KMS-11 (cell line): ENCODE results near the gene PTPRN2.

Experiments
- H2AFZ ChIP-seq: fragments of 200-600 bp; sonication (generic); 2 replicates; pipeline ENCODE4 v1.6.1; 2016; ENCODE audit warnings: antibody characterized with exemption, mixed run types, low read depth
- H3K27ac ChIP-seq: fragments of 200-600 bp; sonication (generic); 2 replicates; pipeline ENCODE4 v1.6.1; 2016; ENCODE audit warnings: mild to moderate bottlenecking, mixed run types
- H3K27me3 ChIP-seq: fragments of 200-600 bp; sonication (generic); 2 replicates; pipeline ENCODE4 v1.6.1; 2017; ENCODE audit warnings: mild to moderate bottlenecking, low read depth, mixed run types, moderate library complexity; ENCODE audit not compliant: insufficient read depth
- H3K36me3 ChIP-seq: fragments of 200-600 bp; sonication (generic); 2 replicates; pipeline ENCODE4 v1.6.1; 2017; ENCODE audit warnings: mild to moderate bottlenecking, mixed run types; ENCODE audit not compliant: insufficient read depth
- H3K4me1 ChIP-seq: fragments of 200-600 bp; sonication (generic); 2 replicates; pipeline ENCODE4 v1.6.1; 2016; ENCODE audit warnings: mild to moderate bottlenecking, low read depth, mixed run types; ENCODE audit not compliant: poor library complexity, severe bottlenecking
- H3K4me2 ChIP-seq: fragments of 200-600 bp; sonication (generic); 2 replicates; pipeline ENCODE4 v1.7.0; 2016; ENCODE audit warnings: mild to moderate bottlenecking, mixed run types
- H3K4me3 ChIP-seq: fragments of 200-600 bp; sonication (generic); IDR thresholded peaks from 2 replicates; pipeline ENCODE4 v1.6.1; 2017; ENCODE audit warnings: low read depth, low read length, mixed read lengths; ENCODE audit not compliant: insufficient read depth
- H3K79me2 ChIP-seq: fragments of 200-600 bp; sonication (generic); 2 replicates; pipeline ENCODE4 v1.6.1; 2016; ENCODE audit warnings: low read depth, mixed run types; ENCODE audit not compliant: insufficient read depth
- H3K9ac ChIP-seq: fragments of 200-600 bp; sonication (generic); 2 replicates; pipeline ENCODE4 v1.6.1; 2016; ENCODE audit warnings: mild to moderate bottlenecking, mixed run types
- H4K20me1 ChIP-seq: fragments of 200-600 bp; sonication (generic); 2 replicates; pipeline ENCODE4 v1.6.1; 2016; ENCODE audit warnings: mild to moderate bottlenecking, mixed run types; ENCODE audit not compliant: insufficient read depth
- CTCF ChIP-seq: fragments of 200-600 bp; sonication (generic); conservative IDR thresholded peaks from 2 replicates; pipeline ENCODE4 v1.6.1; 2017; ENCODE audit warnings: low read depth, mild to moderate bottlenecking, antibody characterized with exemption, low read length, moderate library complexity, mixed read lengths

The PTPRN2 gene

GRCh38 chr7:157528785-157529341 is 1058.8 kb downstream of the PTPRN2 start:
- Histone ChIP-seq H3K4me3 (no peak overlapping the region), H3K27ac (no peak overlapping the region), H4K20me1 (no peaks in the 10 kb centered on the region), H3K9ac (no peak overlapping the region), H3K27me3 (peaks cover 66% of the 10 kb centered on the region), H3K4me1 (no peaks in the 10 kb centered on the region), H3K4me2 (no peak overlapping the region), H3K79me2 (no peaks in the 10 kb centered on the region), H3K36me3 (no peaks in the 10 kb centered on the region), H2AFZ (no peak overlapping the region)
- TF ChIP-seq CTCF = no peak

- Histone ChIP-seq H3K9ac (no peak overlapping the region), H3K4me3 (no peak overlapping the region), H3K27ac (no peak overlapping the region), H3K4me1 (no peaks in the 10 kb centered on the region), H3K27me3 (peaks cover 73% of the 10 kb centered on the region), H4K20me1 (no peaks in the 10 kb centered on the region), H2AFZ (no peak overlapping the region), H3K79me2 (no peaks in the 10 kb centered on the region), H3K36me3 (no peaks in the 10 kb centered on the region), H3K4me2 (no peak overlapping the region)
- no peak for TF ChIP-seq CTCF
These were observed 1059.9 kb downstream of the PTPRN2 start for GRCh38 chr7:157527686-157528085.

- H3K79me2 ChIP-seq = no peaks in the 10 kb centered on the region
- H2AFZ ChIP-seq = no peak overlapping the region
- TF ChIP-seq CTCF = no peak
- H3K27ac ChIP-seq = no peak overlapping the region
- H4K20me1 ChIP-seq = no peaks in the 10 kb centered on the region
- no peaks in the 10 kb centered on the region for H3K36me3 ChIP-seq
- no peak overlapping the region for H3K9ac ChIP-seq
- H3K27me3 ChIP-seq = peaks cover 71% of the 10 kb centered on the region
- no peak overlapping the region for H3K4me2 ChIP-seq
- H3K4me1 ChIP-seq = no peaks in the 10 kb centered on the region
- H3K4me3 ChIP-seq = no peak overlapping the region
These were observed 1060.5 kb downstream of the PTPRN2 start for GRCh38 chr7:157526913-157527634.

GRCh38 chr7:157526005-157526912 is 1061.4 kb downstream of the PTPRN2 start:
- Histone ChIP-seq H3K36me3 (no peaks in the 10 kb centered on the region), H3K4me3 (no peak overlapping the region), H2AFZ (no peak overlapping the region), H3K4me1 (no peaks in the 10 kb centered on the region), H3K4me2 (no peak overlapping the region), H4K20me1 (no peaks in the 10 kb centered on the region), H3K9ac (no peak overlapping the region), H3K27me3 (peaks cover 68% of the 10 kb centered on the region), H3K79me2 (no peaks in the 10 kb centered on the region), H3K27ac (no peak overlapping the region)
- no peak for TF ChIP-seq CTCF
